RWPE1 (cell line): Measurements from ENCODE around the gene CERS3.

Source experiments
- CTCF ChIA-PET: fragments of 350-600 bp; sonication (Branson Sonifier 250); formaldehyde crosslinking; extraction: SDS; loops from one replicate; lab custom pipeline; 2021; lab: Yijun Ruan, JAX
- POLR2A ChIA-PET: fragments of 400-600 bp; formaldehyde crosslinking; extraction: SDS; loops from one replicate; lab custom pipeline; 2020; ENCODE audit warnings: antibody characterized with exemption; ENCODE audit not compliant: low non-redundant PET; lab: Yijun Ruan, JAX
- DNase-seq: peaks from one replicate; pipeline ENCODE4 v3.0.0; 2012; ENCODE audit warnings: low spot score
- H3K27ac ChIP-seq: fragments of 450-650 bp; 2 replicates; pipeline ENCODE4 v1.5.1; 2017
- CTCF ChIP-seq: fragments of 450-650 bp; conservative IDR thresholded peaks from 2 replicates; pipeline ENCODE4 v1.5.1; 2017; ENCODE audit warnings: low read depth, mild to moderate bottlenecking

Gene CERS3

GRCh38 chr15:100536733-100537132 is 8.0 kb upstream of the CERS3 start:
- no peak overlapping the region for H3K27ac ChIP-seq
- ChIA-PET POLR2A (no interaction called here), CTCF (interaction anchor here (0.6 to 0.7 kb wide), 2 partner anchors 110 to 198 kb away, joined by 3 to 4 read pairs; no protein-coding TSS in a partner anchor)
- TF ChIP-seq CTCF = no peak
- DNase-seq = no peak

- no peak for DNase-seq
- no peak overlapping the region for H3K27ac ChIP-seq
- TF ChIP-seq CTCF = no peak
- ChIA-PET POLR2A (no interaction called here), CTCF (interaction anchor here (0.6 to 1.1 kb wide), 2 partner anchors 150 to 176 kb away, joined by 3 read pairs; no protein-coding TSS in a partner anchor)
Measured at GRCh38 chr15:100533886-100534285, 5.1 kb upstream of the CERS3 start.

GRCh38 chr15:100531823-100532327 is 3.1 kb upstream of the CERS3 start:
- ChIA-PET CTCF (no interaction called here), POLR2A (no interaction called here)
- H3K27ac ChIP-seq = no peak overlapping the region
- no peak for TF ChIP-seq CTCF
- no peak for DNase-seq

- H3K27ac ChIP-seq = no peak overlapping the region
- POLR2A ChIA-PET = no interaction called here
- TF ChIP-seq CTCF = no peak
- CTCF ChIA-PET = no interaction called here
- no peak for DNase-seq
Measured at GRCh38 chr15:100531204-100531603, 2.5 kb upstream of the CERS3 start.

DNA sequence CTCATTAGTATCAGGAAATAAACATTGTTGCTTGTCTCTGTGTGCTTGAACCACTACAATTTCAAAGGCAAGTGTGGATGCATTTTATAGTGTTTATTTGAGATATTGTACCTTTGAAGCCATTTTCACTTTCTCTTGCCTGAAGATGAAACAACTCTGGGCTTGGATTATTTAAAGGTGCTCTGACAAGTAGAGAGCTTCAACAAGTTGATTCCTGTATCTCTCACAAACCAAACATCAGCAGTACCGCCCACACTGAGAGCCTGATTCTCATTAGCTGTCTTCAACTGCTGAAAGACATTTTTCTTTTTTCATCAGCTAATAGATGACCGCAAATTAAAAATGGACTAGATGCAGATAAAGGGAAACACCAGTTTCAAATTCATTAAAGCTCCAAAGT is 806 bp upstream of the CERS3 start:
- H3K27ac ChIP-seq = no peak overlapping the region
- ChIA-PET POLR2A (no interaction called here), CTCF (no interaction called here)
- TF ChIP-seq CTCF = no peak
- DNase-seq = peak; percentile 68

DNA sequence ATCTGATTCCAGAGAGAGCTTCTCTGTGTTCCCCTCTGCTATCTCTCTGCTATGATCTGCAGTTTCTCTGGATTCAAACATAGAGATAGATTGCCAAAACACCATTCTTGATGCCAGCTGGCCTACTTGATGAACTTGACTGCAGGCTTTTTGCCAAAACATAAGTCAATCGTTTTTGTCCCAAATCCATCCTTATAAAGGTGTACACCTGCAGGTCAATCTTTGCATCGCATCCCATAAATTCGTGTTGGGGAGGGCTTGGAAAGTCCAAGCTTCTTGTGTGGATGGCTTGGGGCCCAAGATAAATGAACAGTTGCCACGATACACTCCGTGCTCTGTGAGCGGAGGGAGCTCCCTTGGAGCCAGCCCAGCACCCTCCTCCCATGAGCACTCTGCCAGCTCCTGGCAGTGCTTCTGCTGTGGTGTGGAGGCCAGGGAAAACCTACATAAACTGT is 2.7 kb downstream of the CERS3 start:
- no peak for TF ChIP-seq CTCF
- POLR2A ChIA-PET = no interaction called here
- CTCF ChIA-PET = interaction anchor here (0.6 to 1.5 kb wide), 3 partner anchors 16 to 176 kb away, joined by 3 to 4 read pairs (median 3); no protein-coding TSS in a partner anchor
- no peak overlapping the region for H3K27ac ChIP-seq
- no peak for DNase-seq
